Cardiac muscle cell (in vitro differentiated cells and primary cell): ENCODE data around the gene GRIN2B. TPM values are rescaled to one million over a fixed set of nuclear protein-coding genes. Genes with fewer than 3 reads are reported as not detected.

Experiments
- DNase-seq, 2 donors: peaks; one replicate each; pipeline versions ENCODE4 v3.0.0 to v3.0.0-alpha.2; 2010 to 2017; ENCODE audit warnings: low read depth in 1 of 2, low spot score in 1 of 2
- H3K27ac ChIP-seq: fragments of 200-600 bp; sonication (generic); 2 replicates; pipeline ENCODE4 v1.5.1; 2016
- H3K27me3 ChIP-seq: fragments of 200-600 bp; sonication (generic); 2 replicates; pipeline ENCODE4 v1.6.0; 2016; ENCODE audit warnings: control low read depth
- H3K36me3 ChIP-seq: fragments of 200-600 bp; sonication (generic); 2 replicates; pipeline ENCODE4 v1.5.1; 2016; ENCODE audit warnings: control low read depth
- H3K4me1 ChIP-seq: fragments of 200-600 bp; sonication (generic); 2 replicates; pipeline ENCODE4 v1.8.1; 2017; ENCODE audit warnings: low read depth, mild to moderate bottlenecking, mixed run types
- H3K4me3 ChIP-seq: fragments of 200-600 bp; sonication (generic); 2 replicates; pipeline ENCODE4 v1.5.1; 2016; ENCODE audit warnings: mild to moderate bottlenecking
- H3K9me3 ChIP-seq: fragments of 200-600 bp; sonication (generic); 2 replicates; pipeline ENCODE4 v1.5.1; 2017; ENCODE audit warnings: low read depth, mild to moderate bottlenecking, control low read depth
- CTCF ChIP-seq: IDR thresholded peaks from 2 replicates; pipeline ENCODE4 v1.5.1; 2012; ENCODE audit warnings: low read depth, mild to moderate bottlenecking, low read length
- polyA plus RNA-seq: library from polyadenylated mRNA; unstranded; fragments of >200 nt; fragmentation: Nextera tagmentation; extraction: Ambion mirVana; gene quantifications from 2 replicates; pipeline ENCODE4 v1.2.1, GENCODE V29; 2016
- total RNA-seq: library from RNA; depleted of rRNA; stranded (reverse); fragments of >200 nt; gene quantifications from 2 replicates; pipeline ENCODE4 v1.2.3, GENCODE V29; 2016

The GRIN2B gene
- total and polyA plus RNA-seq, 2 experiments from 2014 or later: 0.06 TPM; not detected in 1

GRCh38 chr12:14007639-14008038 lies 26.2 kb upstream of the GRIN2B start:
- Histone ChIP-seq H3K27me3 (no peaks in the 10 kb centered on the region), H3K4me1 (peaks cover 10% of the 10 kb centered on the region), H3K36me3 (no peaks in the 10 kb centered on the region), H3K9me3 (no peaks in the 10 kb centered on the region), H3K4me3 (no peak overlapping the region), H3K27ac (peak overlapping the region; percentile 12)
- peak in 1 of 2 donors; percentile 11 for DNase-seq
- no peak for TF ChIP-seq CTCF

GRCh38 chr12:13992585-13992984 lies 11.2 kb upstream of the GRIN2B start:
- Histone ChIP-seq H3K36me3 (no peaks in the 10 kb centered on the region), H3K27me3 (no peaks in the 10 kb centered on the region), H3K9me3 (no peaks in the 10 kb centered on the region), H3K4me1 (no peaks in the 10 kb centered on the region), H3K4me3 (no peak overlapping the region), H3K27ac (no peak overlapping the region)
- DNase-seq: no peak
- TF ChIP-seq CTCF: no peak

GRCh38 chr12:13992106-13992505 lies 10.7 kb upstream of the GRIN2B start:
- no peaks in the 10 kb centered on the region for H3K36me3 ChIP-seq
- TF ChIP-seq CTCF: no peak

GRCh38 chr12:13986031-13986430 lies 4.6 kb upstream of the GRIN2B start:
- Histone ChIP-seq H3K4me3 (no peak overlapping the region), H3K36me3 (no peaks in the 10 kb centered on the region), H3K4me1 (peaks cover 6% of the 10 kb centered on the region), H3K27ac (no peak overlapping the region), H3K9me3 (no peaks in the 10 kb centered on the region), H3K27me3 (peaks cover 41% of the 10 kb centered on the region)
- no peak for DNase-seq
- TF ChIP-seq CTCF: no peak

More at GRCh38 chr12:13992106-13992505, 10.7 kb upstream of the GRIN2B start:
- Histone ChIP-seq H3K27me3 (no peaks in the 10 kb centered on the region), H3K9me3 (no peaks in the 10 kb centered on the region), H3K4me1 (no peaks in the 10 kb centered on the region), H3K4me3 (no peak overlapping the region), H3K27ac (no peak overlapping the region)
- no peak for DNase-seq

GRCh38 chr12:13981990-13982389 lies 588 bp upstream of the GRIN2B start:
- TF ChIP-seq CTCF: peak; percentile 9
- Histone ChIP-seq H3K36me3 (no peaks in the 10 kb centered on the region), H3K4me1 (peaks cover 8% of the 10 kb centered on the region), H3K9me3 (no peaks in the 10 kb centered on the region), H3K27me3 (peaks cover 81% of the 10 kb centered on the region), H3K27ac (no peak overlapping the region), H3K4me3 (peak overlapping the region; percentile 31)
- peak in 1 of 2 donors; percentile 20 for DNase-seq
